HG03103 (cell line): Measurements from ENCODE around the gene MYLK3.

ENCODE experiments used
- ATAC-seq: cut with Tn5 transposase; IDR thresholded peaks from one replicate; pipeline ENCODE4 v1.9.1; 2021; ENCODE audit warnings: low read depth; ENCODE audit not compliant: unreplicated experiment

The MYLK3 gene

GRCh38 chr16:46728806-46729205 lies 19.3 kb downstream of the MYLK3 start:
- ATAC-seq: no peak

DNA sequence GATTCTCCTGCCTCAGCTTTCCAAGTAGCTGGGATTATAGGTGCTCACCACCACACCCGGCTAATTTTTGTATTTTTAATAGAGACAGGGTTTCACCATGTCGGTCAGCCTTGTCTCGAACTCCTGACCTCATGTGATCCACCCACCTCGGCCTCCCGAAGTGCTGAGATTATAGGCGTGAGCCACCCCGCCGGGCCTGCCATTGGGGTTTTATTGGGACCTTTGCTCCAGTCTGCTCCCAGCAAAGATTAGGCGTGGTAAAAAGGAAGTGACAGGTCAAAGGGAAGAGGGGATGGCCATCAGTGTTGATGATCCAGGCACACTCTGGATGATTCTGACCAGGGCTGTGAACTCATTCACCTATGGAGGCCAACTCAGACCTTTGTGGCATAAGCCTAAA lies 20.5 kb downstream of the MYLK3 start:
- ATAC-seq: no peak

- ATAC-seq: no peak
These were observed 21.0 kb downstream of the MYLK3 start for GRCh38 chr16:46727184-46727583.

- ATAC-seq: no peak
These were observed 26.3 kb downstream of the MYLK3 start for GRCh38 chr16:46721885-46722284.

DNA sequence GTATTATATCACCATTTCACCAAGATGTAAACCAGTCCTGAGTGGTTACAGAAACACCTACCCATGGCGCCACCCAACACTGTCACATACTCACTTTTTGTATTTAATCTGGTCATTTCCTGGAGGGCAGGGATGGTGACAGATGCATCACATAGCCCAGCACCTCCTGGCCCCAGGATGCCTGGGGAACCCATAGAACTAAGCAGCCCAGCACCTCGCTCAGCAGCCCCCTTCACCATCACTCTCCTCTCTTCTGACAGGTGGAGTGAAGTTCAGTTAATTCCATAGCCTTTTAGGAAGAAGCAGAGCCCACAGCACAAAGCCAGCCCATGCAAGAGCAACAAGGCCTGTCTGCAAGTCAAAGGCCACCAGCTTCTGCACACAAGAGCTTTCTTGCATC lies 27.5 kb downstream of the MYLK3 start:
- no peak for ATAC-seq

GRCh38 chr16:46719528-46719927 lies 28.6 kb downstream of the MYLK3 start:
- no peak for ATAC-seq

- no peak for ATAC-seq
These were observed 29.9 kb downstream of the MYLK3 start for GRCh38 chr16:46718214-46718613.

DNA sequence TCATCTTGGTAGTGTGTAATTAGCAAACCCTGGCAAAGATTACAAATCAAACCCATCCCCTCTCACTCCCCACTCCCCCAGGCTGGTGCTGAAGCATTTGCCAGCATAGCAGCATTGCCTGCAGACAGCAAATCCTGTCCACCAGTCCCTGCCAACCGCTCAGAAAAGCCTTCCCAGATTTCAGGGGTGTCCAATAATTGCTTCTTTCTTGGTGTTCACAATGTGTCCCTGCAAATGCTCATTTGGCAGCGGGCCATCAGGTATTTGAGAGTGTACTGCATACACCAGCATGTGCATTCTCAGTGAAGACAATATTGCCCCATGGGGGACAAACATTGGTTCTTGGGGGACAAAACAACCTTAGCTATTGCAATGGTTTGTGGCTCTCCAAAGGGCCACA lies 30.5 kb downstream of the MYLK3 start:
- ATAC-seq: no peak

DNA sequence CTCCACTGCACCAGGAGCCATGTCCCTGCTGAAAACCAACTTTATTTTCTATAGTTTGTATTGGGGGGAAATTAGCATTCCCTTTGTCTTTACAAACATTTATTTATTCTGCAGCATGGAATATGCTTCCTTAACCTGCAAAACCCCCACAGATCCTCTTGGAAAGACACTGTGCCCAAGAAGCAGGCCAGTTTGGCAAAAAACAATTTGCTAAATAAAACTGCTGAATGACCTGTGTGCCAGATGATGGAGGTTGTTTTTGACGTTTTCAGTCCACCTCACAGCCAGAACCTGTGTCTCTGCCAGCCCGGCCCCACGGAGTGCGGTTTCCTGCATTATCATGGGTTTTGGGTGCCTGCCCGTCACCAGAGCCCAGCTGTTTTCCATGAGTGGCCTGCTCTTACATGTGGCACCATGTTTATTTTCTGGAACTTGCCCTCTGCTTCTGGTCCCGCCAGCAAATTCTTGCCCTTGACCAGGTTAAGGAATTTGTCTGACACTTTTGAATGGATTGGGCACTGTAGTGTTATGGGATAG lies 32.3 kb downstream of the MYLK3 start:
- ATAC-seq: no peak

DNA sequence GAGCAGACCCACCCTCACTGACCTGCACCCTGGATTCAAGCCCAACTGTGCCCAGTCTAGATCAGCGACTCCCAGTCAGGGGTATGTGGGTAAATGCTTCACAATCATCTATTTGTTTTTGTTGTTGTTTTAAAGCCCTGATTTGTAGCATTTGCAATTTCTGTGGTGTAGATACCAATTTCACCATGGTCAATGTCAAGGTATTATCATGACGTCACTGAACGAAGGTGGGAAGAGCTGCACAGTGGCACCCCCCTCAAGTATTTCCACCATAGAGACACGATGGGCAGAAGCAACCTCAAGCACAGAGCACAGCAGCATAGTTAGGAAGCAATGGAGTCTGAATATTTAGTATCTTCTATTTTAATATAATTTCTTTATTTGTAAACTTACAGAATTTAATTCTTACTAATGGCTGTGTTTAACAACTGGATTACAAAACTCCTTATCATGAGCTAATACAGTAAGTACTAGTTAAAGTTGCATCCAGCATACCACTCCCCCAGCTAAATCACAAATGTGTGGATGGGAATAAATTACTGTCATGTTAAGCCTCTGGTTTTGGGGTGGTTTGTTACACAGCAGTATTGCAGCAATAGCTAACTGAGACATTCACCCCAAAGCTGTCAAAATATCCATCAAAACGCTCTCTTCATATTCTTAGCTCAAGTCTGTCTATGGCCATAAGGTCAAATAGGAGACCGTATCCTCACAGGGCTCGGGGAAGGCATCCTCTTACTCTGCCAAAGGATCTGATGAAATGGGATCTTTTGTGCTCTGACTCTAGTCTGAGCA lies 33.1 kb downstream of the MYLK3 start:
- no peak for ATAC-seq

DNA sequence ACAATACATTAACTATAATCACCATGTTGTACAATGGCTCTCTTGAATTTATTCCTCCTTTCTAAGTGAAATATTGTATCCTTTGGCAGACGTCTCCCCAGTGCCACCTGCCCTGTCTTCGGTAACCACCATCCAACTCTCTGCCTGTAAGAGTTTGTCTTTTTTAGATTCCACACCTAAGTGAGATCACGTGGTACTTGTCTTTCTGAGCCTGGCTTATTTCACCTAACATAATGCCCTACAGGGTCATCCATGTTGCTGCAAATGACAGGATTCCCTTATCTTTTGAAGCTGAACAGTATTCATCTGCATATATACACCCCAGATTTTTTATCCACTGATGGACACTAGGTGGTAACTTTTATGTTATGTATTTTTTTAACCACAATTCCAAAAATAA lies 34.5 kb downstream of the MYLK3 start:
- ATAC-seq: no peak

DNA sequence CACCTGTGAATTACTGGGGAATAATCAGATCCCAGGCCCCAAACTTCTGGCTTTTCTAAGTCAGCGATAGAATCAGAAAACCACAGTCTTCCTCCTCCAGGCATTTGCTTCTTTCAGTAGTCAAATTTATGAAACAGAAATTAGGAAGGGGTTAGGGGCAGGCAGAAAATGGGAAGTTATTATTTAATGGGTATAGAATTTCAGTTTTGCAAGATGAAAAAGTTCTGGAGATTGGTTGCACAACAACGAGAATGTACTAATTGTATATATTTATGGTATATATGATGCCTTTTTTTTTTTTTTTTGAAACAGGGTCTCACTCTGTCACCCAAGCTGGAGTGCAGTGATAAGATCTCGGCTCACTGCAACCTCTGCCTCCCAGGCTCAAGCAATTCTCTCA lies 35.2 kb downstream of the MYLK3 start:
- ATAC-seq: no peak

- no peak for ATAC-seq
These were observed 36.8 kb downstream of the MYLK3 start for GRCh38 chr16:46711106-46712058.

DNA sequence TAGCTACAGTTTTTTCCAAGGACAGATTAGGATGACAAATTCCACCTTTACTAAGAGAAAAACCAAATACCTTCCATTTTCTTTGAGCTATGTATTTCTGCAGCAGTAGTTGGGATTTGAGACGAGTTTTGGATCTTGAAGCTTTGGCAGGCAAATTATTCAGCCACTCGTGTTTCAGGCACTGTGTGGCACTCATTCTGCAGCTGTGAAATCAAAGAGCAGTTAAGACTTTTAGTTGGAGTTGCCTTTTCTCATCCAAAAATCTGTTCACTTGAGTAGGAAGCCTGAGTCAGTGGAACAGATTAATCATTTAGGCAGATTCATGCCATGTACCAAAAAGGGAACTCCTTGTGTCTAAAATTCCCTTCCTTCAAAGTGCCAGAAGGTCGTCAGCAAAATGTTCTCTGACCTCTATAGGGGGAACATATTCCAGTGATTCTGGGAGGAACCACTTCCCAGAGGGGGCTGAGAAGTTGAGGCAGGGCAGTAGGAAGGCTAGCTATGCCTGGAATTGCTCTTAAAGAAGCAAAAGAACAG lies 38.6 kb downstream of the MYLK3 start:
- no peak for ATAC-seq

- no peak for ATAC-seq
These were observed 41.5 kb downstream of the MYLK3 start for GRCh38 chr16:46706642-46707041.

- ATAC-seq: no peak
These were observed 46.1 kb downstream of the MYLK3 start for GRCh38 chr16:46702030-46702429.

- ATAC-seq: no peak
These were observed 46.5 kb downstream of the MYLK3 start for GRCh38 chr16:46701615-46702014.

GRCh38 chr16:46700048-46700447 lies 48.1 kb downstream of the MYLK3 start:
- no peak for ATAC-seq

DNA sequence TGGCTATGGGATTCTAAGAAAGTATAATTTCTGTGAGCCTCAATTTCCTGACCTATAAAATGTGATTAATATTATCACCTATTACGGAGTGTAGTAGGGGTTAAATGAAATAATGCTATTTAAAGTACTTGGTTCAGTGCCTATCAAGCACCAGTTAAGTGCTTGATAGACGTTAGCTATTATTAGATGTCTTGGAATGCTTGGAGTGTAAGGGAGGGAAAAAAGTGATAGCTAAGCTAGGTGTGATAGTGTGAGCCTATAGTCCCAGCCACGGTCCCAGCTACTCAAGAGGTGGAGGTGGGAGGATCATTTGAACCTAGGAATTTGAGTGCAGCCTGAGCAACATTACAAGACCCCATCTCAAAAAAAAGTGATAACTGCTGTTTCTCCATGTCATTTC lies 51.2 kb downstream of the MYLK3 start:
- ATAC-seq: no peak

DNA sequence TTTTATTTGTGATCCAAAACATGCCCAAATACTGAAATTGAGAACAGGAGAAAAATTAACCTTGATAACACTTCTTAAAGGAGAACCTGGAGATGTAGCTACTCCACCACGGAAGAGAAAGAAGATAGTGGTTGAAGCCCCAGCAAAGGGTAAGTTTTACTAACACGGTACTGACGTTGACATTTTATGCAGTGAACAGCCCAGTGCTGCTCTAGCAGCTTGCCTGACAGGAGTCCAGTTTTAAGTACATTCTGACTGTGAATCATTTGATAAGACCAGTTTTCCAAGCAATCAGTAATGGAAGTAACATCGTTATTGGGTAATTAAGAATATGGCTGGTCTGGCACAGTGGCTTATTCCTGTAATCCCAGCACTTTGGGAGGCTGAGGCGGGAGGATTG lies 52.2 kb downstream of the MYLK3 start:
- no peak for ATAC-seq

GRCh38 chr16:46693598-46693997 lies 54.5 kb downstream of the MYLK3 start:
- ATAC-seq: no peak
